B cell (primary cell): ENCODE measurements around the gene UTS2B. TPM values are rescaled to one million over a fixed set of nuclear protein-coding genes. Genes with fewer than 3 reads are reported as not detected.
"Not testable (repeated sequence)": the region's sequence is repeated elsewhere in the genome, so short reads cannot be mapped to it uniquely, and the experiment has no call there.

Experiments used
- ATAC-seq: fragments of 200-7000 bp; cut with Tn5 transposase; one replicate; pipeline ENCODE4 v1.10.0; 2021; ENCODE audit warnings: low read depth, mild to moderate bottlenecking, moderate number of reproducible peaks, moderate library complexity
- CTCF ChIA-PET: fragments of 350-600 bp; sonication (Branson Sonifier 250); formaldehyde crosslinking; loops from one replicate; lab custom pipeline; 2021; ENCODE audit warnings: antibody characterized with exemption, inconsistent platforms; lab: Charles Lee
- POLR2A ChIA-PET: fragments of 350-600 bp; sonication (Branson Sonifier 250); formaldehyde crosslinking; loops from one replicate; lab custom pipeline; 2021; ENCODE audit warnings: antibody characterized with exemption; lab: Charles Lee
- DNase-seq: peaks from one replicate; pipeline ENCODE4 v3.0.0; 2013
- H2AFZ ChIP-seq: 2 replicates; pipeline ENCODE4 v1.6.1; 2012; ENCODE audit warnings: mild to moderate bottlenecking, low read depth, low read length; ENCODE audit not compliant: insufficient read depth, poor library complexity, severe bottlenecking
- H3K27ac ChIP-seq, 2 donors: 1 replicate in 1 of 2; 2 replicates in 1 of 2; pipeline ENCODE4 v1.5.1; 2012 to 2013; ENCODE audit warnings: low read length in 2 of 2, mild to moderate bottlenecking in 2 of 2, moderate library complexity in 1 of 2
- H3K27me3 ChIP-seq, 4 experiments: fragments of 200-600 bp in 1 of 4; sonication (generic) in 1 of 4; replicated peaks in 1 of 4; 1 replicate in 2 of 4; 2 replicates in 2 of 4; pipeline versions ENCODE4 v1.6.1 to v1.7.0; 2013 to 2016; ENCODE audit warnings: low read length in 3 of 4, mild to moderate bottlenecking in 2 of 4, mixed read lengths in 1 of 4, moderate library complexity in 1 of 4; ENCODE audit not compliant: insufficient read depth in 4 of 4, control insufficient read depth in 3 of 4; ENCODE audit errors: control extremely low read depth in 1 of 4
- H3K36me3 ChIP-seq, 2 experiments: replicated peaks in 1 of 2; 1 replicate in 1 of 2; 2 replicates in 1 of 2; pipeline versions ENCODE4 v1.6.1 to v1.7.1; 2013; ENCODE audit warnings: low read length in 1 of 2; ENCODE audit not compliant: insufficient read depth in 2 of 2, control insufficient read depth in 1 of 2; ENCODE audit errors: control extremely low read depth in 1 of 2, extremely low read depth in 1 of 2
- H3K4me1 ChIP-seq, 2 donors: fragments of 200-600 bp in 1 of 2; sonication (generic) in 1 of 2; 1 replicate in 1 of 2; 2 replicates in 1 of 2; pipeline versions ENCODE4 v1.5.1 to v1.6.1; 2013 to 2017; ENCODE audit warnings: low read length in 2 of 2; ENCODE audit not compliant: control insufficient read depth in 2 of 2, insufficient read depth in 2 of 2
- H3K4me2 ChIP-seq: replicated peaks from 2 replicates; pipeline ENCODE3; 2012; ENCODE audit warnings: mild to moderate bottlenecking, low read depth, low read length; ENCODE audit not compliant: poor library complexity, severe bottlenecking
- H3K4me3 ChIP-seq, 5 experiments: fragments of 200-600 bp in 1 of 5; sonication (generic) in 1 of 5; 1 replicate in 3 of 5; 2 replicates in 2 of 5; pipeline versions ENCODE4 v1.5.1 to v1.7.0; 2011 to 2016; ENCODE audit warnings: low read length in 4 of 5, mild to moderate bottlenecking in 4 of 5, low read depth in 2 of 5, control low read depth in 1 of 5, moderate library complexity in 1 of 5; ENCODE audit not compliant: insufficient read depth in 1 of 5; ENCODE audit errors: control extremely low read depth in 1 of 5, extremely low read depth in 1 of 5
- H3K79me2 ChIP-seq: fragments of 200-600 bp; sonication (generic); one replicate; pipeline ENCODE4 v1.6.0; 2016; ENCODE audit warnings: low read length; ENCODE audit not compliant: control insufficient read depth, insufficient read depth
- H3K9ac ChIP-seq: fragments of 200-600 bp; sonication (generic); 2 replicates; pipeline ENCODE4 v1.6.1; 2017; ENCODE audit warnings: mild to moderate bottlenecking, low read length, moderate library complexity
- H3K9me3 ChIP-seq, 3 donors: one replicate each; pipeline versions ENCODE4 v1.6.1 to v1.7.1; 2013; ENCODE audit warnings: low read length in 2 of 3; ENCODE audit not compliant: control insufficient read depth in 2 of 3, insufficient read depth in 1 of 3; ENCODE audit errors: control extremely low read depth in 1 of 3
- H4K20me1 ChIP-seq: 2 replicates; pipeline ENCODE4 v1.6.0; 2012; ENCODE audit warnings: mild to moderate bottlenecking, low read length; ENCODE audit not compliant: insufficient read depth, control insufficient read depth, poor library complexity, severe bottlenecking
- H3K27ac Mint-ChIP-seq: one replicate; pipeline ENCODE4 v1.8.0; 2021; ENCODE audit warnings: mixed read lengths
- H3K27me3 Mint-ChIP-seq: one replicate; pipeline ENCODE4 v1.8.0; 2021; ENCODE audit warnings: mixed read lengths
- H3K4me1 Mint-ChIP-seq: one replicate; pipeline ENCODE4 v1.8.0; 2021; ENCODE audit warnings: mixed read lengths
- H3K4me3 Mint-ChIP-seq: one replicate; pipeline ENCODE4 v1.8.0; 2021; ENCODE audit warnings: mixed read lengths
- H3K9me3 Mint-ChIP-seq: one replicate; pipeline ENCODE4 v1.8.0; 2022; ENCODE audit warnings: mixed read lengths; ENCODE audit not compliant: insufficient read depth
- EZH2 ChIP-seq: IDR thresholded peaks from 2 replicates; pipeline ENCODE4 v1.6.1; 2012; ENCODE audit warnings: borderline replicate concordance, low read depth, mild to moderate bottlenecking, moderate library complexity, low read length; ENCODE audit not compliant: insufficient read depth, poor library complexity, severe bottlenecking
- WGBS: methylation state at CpG from one replicate; pipeline ENCODE4 v1.1.5; 2013; ENCODE audit warnings: missing lambda C conversion rate; ENCODE audit not compliant: insufficient coverage; 5-methylcytosine and 5-hydroxymethylcytosine counted together
- intact Hi-C: fragments of 100-400 bp; cut with micrococcal nuclease; formaldehyde crosslinking; loops from one replicate; pipeline ENCODE4 v1.10.0; 2022
- polyA plus RNA-seq: library from polyadenylated mRNA; depleted of rRNA; stranded (reverse); fragments of >200 nt; gene quantifications from 2 replicates; pipeline ENCODE4 v1.2.3, GENCODE V29; 2012
- total RNA-seq, 2 donors: library from RNA; stranded (reverse); fragments of 120-200 nt in 1 of 2; gene quantifications; 1 replicate in 1 of 2; 2 replicates in 1 of 2; pipeline versions ENCODE4 v1.2.3 to v1.2.4, GENCODE V29; 2013 to 2022
- TF ChIP-seq, protein P1 (sequence below): fragments of 200-600 bp; IDR thresholded peaks from one replicate; pipeline ENCODE4 v1.8.0; 2022; ENCODE audit warnings: antibody characterized with exemption, mild to moderate bottlenecking

Gene UTS2B
- total and polyA plus RNA-seq, 2 donors (not counting 1 experiment from before 2014, with no cell fraction given) = 1.8 to 2.0 TPM

DNA sequence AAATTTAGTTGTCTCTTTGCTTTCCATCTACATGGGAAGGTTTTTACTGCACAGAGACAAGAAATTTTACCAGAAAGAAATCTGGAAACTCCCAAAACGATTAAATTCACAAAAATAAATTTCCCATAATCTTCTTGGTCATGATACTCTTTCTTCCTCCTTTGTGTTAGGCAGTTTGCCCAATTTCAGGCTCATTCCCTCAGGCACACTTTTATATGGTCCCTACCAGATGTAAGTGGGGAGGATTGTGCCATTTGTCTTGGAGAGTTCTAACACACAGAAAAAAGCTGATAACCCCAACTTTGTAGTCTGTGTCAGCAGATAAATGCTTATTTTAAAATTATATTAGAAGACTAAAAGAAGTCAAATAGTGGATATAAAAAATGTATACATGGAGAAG, 50.2 kb downstream of the UTS2B start:
- 20% methylated on average over 1 of the region's 1 CpG for WGBS
- TF ChIP-seq, protein P1, sequence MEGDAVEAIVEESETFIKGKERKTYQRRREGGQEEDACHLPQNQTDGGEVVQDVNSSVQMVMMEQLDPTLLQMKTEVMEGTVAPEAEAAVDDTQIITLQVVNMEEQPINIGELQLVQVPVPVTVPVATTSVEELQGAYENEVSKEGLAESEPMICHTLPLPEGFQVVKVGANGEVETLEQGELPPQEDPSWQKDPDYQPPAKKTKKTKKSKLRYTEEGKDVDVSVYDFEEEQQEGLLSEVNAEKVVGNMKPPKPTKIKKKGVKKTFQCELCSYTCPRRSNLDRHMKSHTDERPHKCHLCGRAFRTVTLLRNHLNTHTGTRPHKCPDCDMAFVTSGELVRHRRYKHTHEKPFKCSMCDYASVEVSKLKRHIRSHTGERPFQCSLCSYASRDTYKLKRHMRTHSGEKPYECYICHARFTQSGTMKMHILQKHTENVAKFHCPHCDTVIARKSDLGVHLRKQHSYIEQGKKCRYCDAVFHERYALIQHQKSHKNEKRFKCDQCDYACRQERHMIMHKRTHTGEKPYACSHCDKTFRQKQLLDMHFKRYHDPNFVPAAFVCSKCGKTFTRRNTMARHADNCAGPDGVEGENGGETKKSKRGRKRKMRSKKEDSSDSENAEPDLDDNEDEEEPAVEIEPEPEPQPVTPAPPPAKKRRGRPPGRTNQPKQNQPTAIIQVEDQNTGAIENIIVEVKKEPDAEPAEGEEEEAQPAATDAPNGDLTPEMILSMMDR = no peak
- TF ChIP-seq EZH2 = no peak
- no peak overlapping the region for H3K4me3 ChIP-seq
- no peak for ATAC-seq
- H4K20me1 ChIP-seq = no peaks in the 10 kb centered on the region
- no peaks in the 10 kb centered on the region for H3K36me3 ChIP-seq
- no peaks in the 10 kb centered on the region for H3K9me3 ChIP-seq
- no peak overlapping the region for H3K27ac ChIP-seq
- no peak overlapping the region for H3K4me3 Mint-ChIP-seq
- no peaks in the 10 kb centered on the region for H3K27me3 ChIP-seq
- H3K9ac ChIP-seq = no peak overlapping the region
- no peaks in the 10 kb centered on the region for H3K27me3 Mint-ChIP-seq
- no peak overlapping the region for H3K27ac Mint-ChIP-seq
- no peak for DNase-seq
- H2AFZ ChIP-seq = no peak overlapping the region
- no peaks in the 10 kb centered on the region for H3K9me3 Mint-ChIP-seq
- no peaks in the 10 kb centered on the region for H3K79me2 ChIP-seq
- H3K4me1 ChIP-seq = peaks cover 0 to 4% of the 10 kb centered on the region in 2 donors
- H3K4me2 ChIP-seq = no peak overlapping the region
- ChIA-PET CTCF (no interaction called here), POLR2A (no interaction called here)
- intact Hi-C loops = loop anchor here (2.0 kb wide), 1 partner anchor 17 kb away; no protein-coding TSS in a partner anchor
- peaks cover 24% of the 10 kb centered on the region for H3K4me1 Mint-ChIP-seq

DNA sequence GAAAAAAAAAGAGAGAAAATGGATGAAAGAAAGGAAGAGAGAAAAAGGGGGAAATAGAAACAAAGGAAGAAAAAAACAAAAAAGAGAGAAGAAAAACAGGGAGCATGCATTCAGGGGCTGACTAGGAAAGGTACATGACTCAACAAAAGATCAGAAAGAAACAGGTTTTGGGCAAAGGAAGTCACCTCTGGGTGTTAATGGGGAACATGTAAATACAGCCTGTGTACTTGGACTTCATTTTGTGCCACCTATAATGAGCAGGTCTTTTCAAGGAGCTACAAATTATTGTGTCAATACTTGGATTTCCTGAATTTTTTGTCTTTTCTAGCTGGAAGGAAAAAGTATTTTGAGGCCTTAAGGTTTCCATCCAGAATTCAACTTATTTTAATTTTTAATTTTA, 54.6 kb downstream of the UTS2B start:
- Mint-ChIP-seq H3K4me1 (peaks cover 16% of the 10 kb centered on the region), H3K27me3 (no peaks in the 10 kb centered on the region), H3K4me3 (no peak overlapping the region), H3K27ac (no peak overlapping the region), H3K9me3 (peaks cover 2% of the 10 kb centered on the region)
- no peaks in the 10 kb centered on the region for H4K20me1 ChIP-seq
- H3K4me2 ChIP-seq = no peak overlapping the region
- no peaks in the 10 kb centered on the region for H3K79me2 ChIP-seq
- no peak for DNase-seq
- H2AFZ ChIP-seq = peak overlapping the region; percentile 23
- CTCF ChIA-PET = interaction anchor here (0.6 to 1.4 kb wide), 2 partner anchors 8 kb away, joined by 3 read pairs; no protein-coding TSS in a partner anchor
- H3K9me3 ChIP-seq = peaks cover 0 to 3% (median 0%) of the 10 kb centered on the region in 3 donors
- H3K27me3 ChIP-seq = no peaks in the 10 kb centered on the region
- no peaks in the 10 kb centered on the region for H3K36me3 ChIP-seq
- intact Hi-C loops = no loop called here
- peaks cover 1 to 6% of the 10 kb centered on the region in 2 donors for H3K4me1 ChIP-seq
- ATAC-seq = no peak
- no peak overlapping the region for H3K9ac ChIP-seq
- peak overlapping the region in 1 of 5 experiments; percentile 1 for H3K4me3 ChIP-seq
- POLR2A ChIA-PET = interaction anchor here (1.3 kb wide), 1 partner anchor 25 kb away, joined by 3 read pairs; no protein-coding TSS in a partner anchor
- H3K27ac ChIP-seq = no peak overlapping the region
- TF ChIP-seq EZH2 = no peak
- TF ChIP-seq, protein P1 = no peak

DNA sequence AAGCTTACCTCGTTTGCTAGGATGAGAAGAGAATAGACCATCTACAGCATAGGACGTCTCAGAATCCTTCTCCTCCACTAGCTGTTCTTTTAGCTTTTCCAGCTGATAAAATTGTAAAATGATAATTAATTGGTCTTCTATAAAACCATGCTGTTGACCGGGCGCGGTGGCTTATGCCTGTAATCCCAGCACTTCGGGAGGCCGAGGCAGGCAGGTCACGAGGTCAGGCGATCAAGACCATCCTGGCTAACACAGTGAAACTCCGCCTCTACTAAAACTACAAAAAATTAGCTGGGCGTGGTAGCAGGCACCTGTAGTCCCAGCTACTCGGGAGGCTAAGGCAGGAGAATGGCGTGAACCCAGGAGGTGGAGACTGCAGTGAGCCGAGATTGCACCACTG, 55.1 kb downstream of the UTS2B start:
- intact Hi-C loops, H3K27ac ChIP-seq, H2AFZ ChIP-seq, H3K27me3 Mint-ChIP-seq, ATAC-seq, H3K4me2 ChIP-seq, H3K9me3 Mint-ChIP-seq, DNase-seq, H3K9me3 ChIP-seq, H3K36me3 ChIP-seq, H3K27me3 ChIP-seq, H4K20me1 ChIP-seq, H3K9ac ChIP-seq, H3K79me2 ChIP-seq: not testable (repeated sequence)
- POLR2A ChIA-PET = interaction anchor here (1.3 kb wide), 1 partner anchor 26 kb away, joined by 3 read pairs; no protein-coding TSS in a partner anchor
- Histone ChIP-seq H3K4me3 (peak overlapping the region in 2 of 5 experiments; percentile 1 to 28), H3K4me1 (peaks cover 7 to 10% of the 10 kb centered on the region in 2 donors)
- Mint-ChIP-seq H3K4me1 (peaks cover 20% of the 10 kb centered on the region), H3K27ac (peak overlapping the region; percentile 6), H3K4me3 (peak overlapping the region; percentile 47)
- 98% methylated on average over 8 of the region's 14 CpGs for WGBS
- CTCF ChIA-PET = interaction anchor here (1.2 to 1.4 kb wide), 2 partner anchors 9 to 14 kb away, joined by 3 to 4 read pairs; no protein-coding TSS in a partner anchor
